PC-3 (cell line): ENCODE data around the gene TDRD1. TPM values are rescaled to one million over a fixed set of nuclear protein-coding genes. Genes with fewer than 3 reads are reported as not detected.

Experiments used
- ATAC-seq: fragments of 200-7000 bp; cut with Tn5 transposase; 2 replicates; pipeline ENCODE4 v1.9.1; 2020; ENCODE audit warnings: mild to moderate bottlenecking, moderate library complexity
- BruUV-seq: library from RNA; stranded (reverse); fragments of 400-500 nt; replicated peaks from 2 replicates; lab custom pipeline; 2021; lab: Mats Ljungman, UMichigan
- CTCF ChIA-PET: fragments of 300-600 bp; sonication (Branson Sonifier 250); formaldehyde crosslinking; loops from one replicate; lab custom pipeline; 2022; ENCODE audit warnings: antibody characterized with exemption; lab: Charles Lee
- POLR2A ChIA-PET: fragments of 300-600 bp; sonication (Branson Sonifier 250); formaldehyde crosslinking; loops from one replicate; lab custom pipeline; 2022; ENCODE audit warnings: antibody characterized with exemption; ENCODE audit not compliant: unreplicated experiment; lab: Charles Lee
- DNase-seq: peaks from one replicate; pipeline ENCODE4 v3.0.0-alpha.2; 2015
- H2AFZ ChIP-seq: fragments of 300-600 bp; sonication (generic); 2 replicates; pipeline ENCODE4 v1.6.0; 2016; ENCODE audit warnings: antibody characterized with exemption, low read length
- H3F3A ChIP-seq: fragments of 300-600 bp; sonication (generic); one replicate; pipeline ENCODE4 v1.6.0; 2017; ENCODE audit warnings: antibody characterized with exemption, low read length, control low read depth, mild to moderate bottlenecking; ENCODE audit not compliant: unreplicated experiment
- H3K27ac ChIP-seq: fragments of 300-600 bp; sonication (generic); 2 replicates; pipeline ENCODE4 v1.5.1; 2016; ENCODE audit warnings: mild to moderate bottlenecking, low read length
- H3K27me3 ChIP-seq: fragments of 300-600 bp; sonication (generic); 2 replicates; pipeline ENCODE4 v1.6.1; 2016; ENCODE audit warnings: low read length, mixed read lengths
- H3K36me3 ChIP-seq: fragments of 300-600 bp; sonication (generic); 2 replicates; pipeline ENCODE4 v1.6.1; 2016; ENCODE audit warnings: low read depth, mixed run types, low read length, mixed read lengths
- H3K4me1 ChIP-seq: fragments of 300-600 bp; sonication (generic); 2 replicates; pipeline ENCODE4 v1.5.1; 2016; ENCODE audit warnings: low read length; ENCODE audit not compliant: insufficient read depth
- H3K4me2 ChIP-seq: fragments of 300-600 bp; sonication (generic); 2 replicates; pipeline ENCODE4 v1.6.0; 2016; ENCODE audit warnings: low read length
- H3K4me3 ChIP-seq: fragments of 300-600 bp; sonication (generic); 2 replicates; pipeline ENCODE4 v1.5.1; 2016; ENCODE audit warnings: mild to moderate bottlenecking, low read length, mixed read lengths
- H3K79me2 ChIP-seq: fragments of 300-600 bp; sonication (generic); 2 replicates; pipeline ENCODE4 v1.6.1; 2017; ENCODE audit warnings: low read length, mixed read lengths
- H3K9ac ChIP-seq: fragments of 300-600 bp; sonication (generic); 2 replicates; pipeline ENCODE4 v1.6.0; 2016; ENCODE audit warnings: mild to moderate bottlenecking, low read length
- H3K9me2 ChIP-seq: fragments of 300-600 bp; sonication (generic); replicated peaks from 2 replicates; pipeline ENCODE4 v1.6.1; 2016; ENCODE audit warnings: mixed run types, low read length, mixed read lengths
- H3K9me3 ChIP-seq: fragments of 300-600 bp; sonication (generic); 2 replicates; pipeline ENCODE4 v1.6.1; 2016; ENCODE audit warnings: low read length, mixed read lengths
- H4K20me1 ChIP-seq: fragments of 300-600 bp; sonication (generic); 2 replicates; pipeline ENCODE4 v1.6.1; 2016; ENCODE audit warnings: low read length, mixed read lengths
- EZH2 ChIP-seq: fragments of 300-600 bp; sonication (generic); IDR thresholded peaks from one replicate; pipeline ENCODE4 v1.6.1; 2017; ENCODE audit warnings: antibody characterized with exemption, mild to moderate bottlenecking, low read length; ENCODE audit not compliant: unreplicated experiment
- EZH2phosphoT487 ChIP-seq: fragments of 300-600 bp; sonication (generic); IDR thresholded peaks from 2 replicates; pipeline ENCODE4 v1.6.1; 2018; ENCODE audit warnings: mild to moderate bottlenecking, antibody characterized with exemption, low read length, borderline replicate concordance
- intact Hi-C: fragments of 100-400 bp; cut with micrococcal nuclease; formaldehyde crosslinking; loops from 2 replicates; pipeline ENCODE4 v1.9.0; 2023
- total RNA-seq: library from RNA; depleted of rRNA; stranded (reverse); fragments of >200 nt; gene quantifications from 2 replicates; pipeline ENCODE4 v1.2.3, GENCODE V29; 2014
- TF ChIP-seq, protein P1 (sequence below): fragments of 300-600 bp; sonication (generic); conservative IDR thresholded peaks from 2 replicates; pipeline ENCODE4 v1.5.1; 2017; ENCODE audit warnings: antibody characterized with exemption, low read depth, mild to moderate bottlenecking, low read length

TDRD1 gene
- total RNA-seq, 1 experiment from 2014 or later = not detected

GRCh38 chr10:114175667-114176066, 3.5 kb upstream of the TDRD1 start:
- Histone ChIP-seq H3K4me2 (no peak overlapping the region), H3K36me3 (no peaks in the 10 kb centered on the region), H4K20me1 (peaks cover 11% of the 10 kb centered on the region; the same call in 1 of the 2 replicates), H3K9ac (no peak overlapping the region), H3F3A (no peaks in the 10 kb centered on the region), H2AFZ (no peak overlapping the region), H3K4me3 (no peak overlapping the region), H3K4me1 (peaks cover 11% of the 10 kb centered on the region; the same call in 1 of the 2 replicates), H3K27me3 (no peaks in the 10 kb centered on the region), H3K79me2 (peaks cover 33% of the 10 kb centered on the region), H3K9me3 (no peaks in the 10 kb centered on the region), H3K9me2 (no peaks in the 10 kb centered on the region), H3K27ac (no peak overlapping the region)
- CTCF ChIA-PET = no interaction called here
- ATAC-seq = no peak
- TF ChIP-seq EZH2phosphoT487 (no peak), EZH2 (no peak)
- TF ChIP-seq, protein P1, sequence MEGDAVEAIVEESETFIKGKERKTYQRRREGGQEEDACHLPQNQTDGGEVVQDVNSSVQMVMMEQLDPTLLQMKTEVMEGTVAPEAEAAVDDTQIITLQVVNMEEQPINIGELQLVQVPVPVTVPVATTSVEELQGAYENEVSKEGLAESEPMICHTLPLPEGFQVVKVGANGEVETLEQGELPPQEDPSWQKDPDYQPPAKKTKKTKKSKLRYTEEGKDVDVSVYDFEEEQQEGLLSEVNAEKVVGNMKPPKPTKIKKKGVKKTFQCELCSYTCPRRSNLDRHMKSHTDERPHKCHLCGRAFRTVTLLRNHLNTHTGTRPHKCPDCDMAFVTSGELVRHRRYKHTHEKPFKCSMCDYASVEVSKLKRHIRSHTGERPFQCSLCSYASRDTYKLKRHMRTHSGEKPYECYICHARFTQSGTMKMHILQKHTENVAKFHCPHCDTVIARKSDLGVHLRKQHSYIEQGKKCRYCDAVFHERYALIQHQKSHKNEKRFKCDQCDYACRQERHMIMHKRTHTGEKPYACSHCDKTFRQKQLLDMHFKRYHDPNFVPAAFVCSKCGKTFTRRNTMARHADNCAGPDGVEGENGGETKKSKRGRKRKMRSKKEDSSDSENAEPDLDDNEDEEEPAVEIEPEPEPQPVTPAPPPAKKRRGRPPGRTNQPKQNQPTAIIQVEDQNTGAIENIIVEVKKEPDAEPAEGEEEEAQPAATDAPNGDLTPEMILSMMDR = no peak
- no TSS peak for BruUV-seq
- POLR2A ChIA-PET = no interaction called here
- intact Hi-C loops = no loop called here
- DNase-seq = no peak

- Histone ChIP-seq H3K4me3 (no peak overlapping the region), H3K9ac (no peak overlapping the region), H3F3A (no peaks in the 10 kb centered on the region), H2AFZ (no peak overlapping the region), H3K36me3 (no peaks in the 10 kb centered on the region), H3K9me2 (no peaks in the 10 kb centered on the region), H3K79me2 (peaks cover 25% of the 10 kb centered on the region), H4K20me1 (peaks cover 11% of the 10 kb centered on the region; the same call in 1 of the 2 replicates), H3K9me3 (no peaks in the 10 kb centered on the region), H3K27ac (no peak overlapping the region), H3K4me2 (no peak overlapping the region), H3K4me1 (peaks cover 10% of the 10 kb centered on the region; the same call in 1 of the 2 replicates), H3K27me3 (no peaks in the 10 kb centered on the region)
- intact Hi-C loops = no loop called here
- TF ChIP-seq EZH2phosphoT487 (no peak), EZH2 (no peak)
- TF ChIP-seq, protein P1 = no peak
- DNase-seq (no peak), ATAC-seq (no peak)
- CTCF ChIA-PET = no interaction called here
- POLR2A ChIA-PET = no interaction called here
- no TSS peak for BruUV-seq
Measured at GRCh38 chr10:114176511-114176910, 2.6 kb upstream of the TDRD1 start.

DNA sequence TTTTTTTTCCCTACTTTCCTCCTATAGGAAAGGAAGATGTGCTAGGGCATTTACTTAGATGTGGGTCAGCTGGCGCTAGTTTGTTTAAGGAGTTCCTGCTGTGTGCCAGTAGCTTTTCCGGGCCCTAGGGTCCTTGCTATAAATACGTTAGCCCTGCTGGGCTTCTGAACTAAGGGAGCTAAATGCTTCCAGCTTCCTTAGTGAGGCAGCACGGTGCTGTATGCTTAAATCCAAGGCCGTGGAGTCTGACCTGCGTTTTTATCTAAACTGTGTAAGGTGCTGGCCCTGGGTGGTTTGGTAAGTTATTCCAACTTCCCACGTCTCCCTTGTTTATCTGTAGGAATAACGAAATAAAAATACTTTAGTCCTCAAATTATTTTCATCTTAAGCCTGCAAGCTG, 594 bp downstream of the TDRD1 start:
- POLR2A ChIA-PET = interaction anchor here (0.6 kb wide), 1 partner anchor 252 kb away, joined by 8 read pairs; no protein-coding TSS in a partner anchor
- Histone ChIP-seq H3K36me3 (no peaks in the 10 kb centered on the region), H4K20me1 (no peaks in the 10 kb centered on the region), H3K27ac (no peak overlapping the region), H3K9me2 (no peaks in the 10 kb centered on the region), H3K27me3 (no peaks in the 10 kb centered on the region), H3F3A (no peaks in the 10 kb centered on the region), H2AFZ (peak overlapping the region; percentile 72), H3K79me2 (no peaks in the 10 kb centered on the region), H3K4me3 (peak overlapping the region; percentile 46; the same call in 1 of the 2 replicates), H3K4me2 (peak overlapping the region; percentile 55), H3K9me3 (no peaks in the 10 kb centered on the region), H3K9ac (no peak overlapping the region), H3K4me1 (no peaks in the 10 kb centered on the region)
- DNase-seq (no peak), ATAC-seq (peak; percentile 24; the same call in 1 of the 2 replicates)
- TF ChIP-seq EZH2 = no peak
- no peak for TF ChIP-seq EZH2phosphoT487
- TF ChIP-seq, protein P1 = no peak
- intact Hi-C loops = no loop called here
- CTCF ChIA-PET = no interaction called here
- BruUV-seq = no TSS peak
